HG02852 (cell line): Measurements from ENCODE around the gene NFATC2.

Source experiments
- ATAC-seq: cut with Tn5 transposase; IDR thresholded peaks from one replicate; pipeline ENCODE4 v1.9.1; 2021; ENCODE audit warnings: mild to moderate bottlenecking, moderate library complexity; ENCODE audit not compliant: unreplicated experiment

NFATC2 gene

DNA sequence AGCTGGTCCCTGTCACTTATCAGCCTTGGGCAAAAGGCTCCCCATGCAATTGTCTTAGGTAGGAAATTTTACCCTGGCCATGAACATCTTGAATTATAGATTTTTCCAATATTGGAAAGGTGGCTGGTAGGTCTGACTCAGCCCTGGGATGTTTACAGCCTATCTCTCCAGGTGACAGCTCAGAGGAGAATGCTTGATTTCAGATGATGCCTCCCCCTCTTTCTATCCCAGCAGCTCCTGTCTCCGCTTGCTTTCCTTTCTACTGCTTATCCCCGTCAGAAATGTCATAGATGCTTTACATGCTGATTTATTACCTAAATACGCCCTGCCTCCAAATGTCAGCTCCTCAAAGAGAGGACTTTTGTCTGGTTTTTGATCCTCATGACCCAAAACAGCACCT, 109.6 kb downstream of the NFATC2 start:
- no peak for ATAC-seq

DNA sequence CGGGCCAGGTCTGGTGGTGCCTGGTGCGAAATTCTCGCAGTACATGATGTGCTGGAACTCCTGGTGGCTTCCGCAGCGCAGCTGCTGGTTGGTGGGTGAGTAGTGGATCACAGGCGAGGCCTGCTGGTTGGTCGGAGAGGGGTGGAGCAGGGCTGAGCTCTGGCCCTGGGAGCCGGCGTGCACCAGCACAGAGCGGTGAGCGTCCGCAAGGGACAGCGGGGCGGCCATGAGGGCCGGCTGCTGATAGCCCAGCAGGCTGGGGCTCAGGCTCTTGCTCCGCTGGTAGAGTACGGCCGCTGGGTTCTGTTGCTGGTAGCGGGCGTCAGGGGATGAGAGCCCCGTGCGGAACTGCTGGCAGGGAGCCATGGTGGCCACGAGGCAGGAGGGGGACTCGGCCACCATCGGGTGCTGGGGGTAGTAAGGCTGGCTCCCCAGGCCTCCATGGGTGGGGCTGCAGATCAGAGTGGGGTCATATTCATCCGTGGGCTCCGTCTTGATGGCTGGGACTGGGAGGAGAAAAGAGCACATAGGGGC, 110.2 kb downstream of the NFATC2 start:
- ATAC-seq = no peak

GRCh38 chr20:51431321-51431720, 111.2 kb downstream of the NFATC2 start:
- no peak for ATAC-seq

GRCh38 chr20:51430198-51430950, 112.1 kb downstream of the NFATC2 start:
- no peak for ATAC-seq

DNA sequence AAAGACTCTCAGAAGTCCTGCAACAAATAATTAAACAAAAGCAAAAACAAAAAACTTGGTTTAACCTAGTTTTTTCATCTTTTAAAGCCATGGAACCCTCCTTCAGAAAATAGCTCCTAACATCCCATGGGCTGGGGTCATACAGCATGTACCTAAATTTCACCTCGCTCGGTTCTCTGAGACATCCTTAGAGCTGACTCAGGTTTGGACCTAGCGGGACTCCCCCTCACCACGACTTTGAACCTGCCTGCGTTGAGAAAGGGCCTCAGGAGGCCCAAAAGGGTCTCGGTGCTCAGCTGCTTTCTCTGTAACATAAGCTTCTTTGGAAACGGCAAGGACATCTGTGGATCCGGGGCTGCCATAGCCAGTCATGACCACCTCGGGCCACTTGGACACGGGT, 112.8 kb downstream of the NFATC2 start:
- ATAC-seq = no peak

GRCh38 chr20:51429144-51429482, 113.4 kb downstream of the NFATC2 start:
- ATAC-seq = no peak

GRCh38 chr20:51428401-51429143, 113.9 kb downstream of the NFATC2 start:
- no peak for ATAC-seq

- ATAC-seq = no peak
These were observed 114.7 kb downstream of the NFATC2 start for GRCh38 chr20:51427651-51428291.

DNA sequence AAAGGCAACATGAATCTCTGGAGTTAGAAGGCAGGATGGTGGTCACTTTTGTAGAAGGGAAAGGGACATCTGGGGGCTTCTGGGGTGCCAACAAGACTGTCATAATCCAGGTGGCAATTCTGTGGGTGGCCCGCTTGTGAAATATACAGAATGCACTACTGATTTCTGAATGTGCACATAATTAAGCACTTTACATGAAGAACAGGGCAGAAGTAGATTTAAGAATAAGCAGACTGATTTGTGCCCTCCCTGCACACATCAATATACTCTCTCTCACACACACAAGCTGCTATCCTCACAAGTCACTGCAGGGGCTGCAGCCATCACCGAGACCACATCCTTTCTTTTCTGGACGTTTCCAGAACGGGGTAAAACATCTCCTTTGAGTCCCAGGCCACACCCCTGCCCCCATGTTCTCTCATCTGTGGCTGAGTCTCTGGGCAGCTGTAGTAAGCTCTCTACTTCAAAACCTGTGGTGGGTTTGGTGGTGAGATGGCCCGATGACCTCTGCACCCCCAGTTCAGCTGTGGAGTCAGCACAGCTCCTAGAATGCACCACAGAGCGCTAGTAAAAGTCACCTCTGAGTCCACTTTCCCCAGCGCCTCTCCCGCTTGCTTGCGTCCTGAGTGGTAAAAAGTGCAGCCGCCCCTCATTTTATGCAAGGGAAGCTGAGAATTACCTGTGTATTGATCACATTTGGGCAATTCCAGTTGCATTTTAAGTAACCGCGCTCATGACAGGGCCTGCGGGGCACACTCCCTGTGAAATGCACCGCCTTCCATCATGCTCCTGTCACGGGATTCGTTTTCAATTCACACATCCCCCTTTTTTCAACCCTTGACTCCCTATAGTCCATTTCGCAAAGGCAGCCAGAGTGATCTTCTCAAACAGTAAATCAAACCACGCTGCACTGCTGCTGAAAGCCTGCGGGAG, 115.5 kb downstream of the NFATC2 start:
- no peak for ATAC-seq

- no peak for ATAC-seq
These were observed 117.0 kb downstream of the NFATC2 start for GRCh38 chr20:51425347-51426106.

GRCh38 chr20:51424270-51425117, 118.0 kb downstream of the NFATC2 start:
- no peak for ATAC-seq

DNA sequence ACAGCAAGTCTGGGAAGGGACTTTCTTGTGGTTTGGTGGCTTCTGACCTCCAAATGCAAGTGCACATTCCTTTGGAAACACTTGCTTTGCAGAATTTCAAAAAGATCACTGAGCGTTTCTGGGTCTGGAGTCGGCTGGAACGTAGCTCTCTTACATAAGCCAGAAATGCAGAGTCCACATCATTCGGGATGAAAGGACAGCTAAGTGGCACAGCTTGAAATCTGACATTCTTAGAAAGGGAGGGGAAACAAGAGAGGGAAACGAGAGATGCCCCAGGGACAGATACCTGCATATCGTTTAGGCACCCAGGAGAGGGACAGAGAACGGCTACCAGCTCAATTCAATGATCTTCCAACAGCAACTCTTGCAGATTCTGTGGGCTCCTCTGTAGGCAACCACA, 118.7 kb downstream of the NFATC2 start:
- ATAC-seq = no peak

GRCh38 chr20:51423290-51423667, 119.2 kb downstream of the NFATC2 start:
- ATAC-seq = peak; percentile 68

DNA sequence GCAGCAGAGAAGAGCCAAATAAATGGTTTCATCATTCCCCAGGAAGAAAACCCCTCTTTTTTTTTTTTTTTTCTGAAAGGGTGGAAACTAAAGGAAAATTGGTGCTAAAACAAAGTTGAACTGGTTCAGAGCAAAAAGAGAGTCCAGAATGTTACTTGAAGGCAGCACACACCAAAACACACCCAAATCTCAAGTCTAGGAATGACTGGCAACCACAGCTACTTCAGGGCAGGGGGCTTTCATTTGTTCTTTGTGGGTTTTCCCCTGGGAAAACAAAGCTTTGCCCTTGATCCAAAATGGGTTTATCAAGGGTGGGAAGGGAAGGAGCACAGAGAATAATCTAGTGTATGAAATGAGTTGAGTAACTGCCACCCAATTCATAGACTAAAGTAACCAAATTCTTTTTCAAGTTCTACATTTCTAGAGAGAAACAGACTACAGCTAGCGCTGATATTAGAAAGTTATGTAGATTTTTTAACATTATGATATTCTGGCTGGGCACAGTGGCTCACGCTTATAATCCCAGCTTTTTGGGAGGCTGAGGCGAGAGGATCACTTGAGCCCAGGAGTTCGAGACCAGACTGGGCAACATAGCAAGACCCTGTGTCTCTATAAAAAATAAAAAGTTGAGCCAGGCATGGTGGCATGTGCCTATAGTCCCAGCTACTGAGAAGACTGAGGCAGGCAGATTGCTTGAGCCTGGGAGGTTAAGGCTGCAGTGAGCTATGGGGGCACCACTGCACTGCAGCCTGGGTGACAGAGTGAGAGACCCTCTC, 119.8 kb downstream of the NFATC2 start:
- ATAC-seq = no peak

GRCh38 chr20:51420805-51421204, 121.7 kb downstream of the NFATC2 start:
- ATAC-seq = no peak

- ATAC-seq = no peak
These were observed 122.4 kb downstream of the NFATC2 start for GRCh38 chr20:51420111-51420510.

DNA sequence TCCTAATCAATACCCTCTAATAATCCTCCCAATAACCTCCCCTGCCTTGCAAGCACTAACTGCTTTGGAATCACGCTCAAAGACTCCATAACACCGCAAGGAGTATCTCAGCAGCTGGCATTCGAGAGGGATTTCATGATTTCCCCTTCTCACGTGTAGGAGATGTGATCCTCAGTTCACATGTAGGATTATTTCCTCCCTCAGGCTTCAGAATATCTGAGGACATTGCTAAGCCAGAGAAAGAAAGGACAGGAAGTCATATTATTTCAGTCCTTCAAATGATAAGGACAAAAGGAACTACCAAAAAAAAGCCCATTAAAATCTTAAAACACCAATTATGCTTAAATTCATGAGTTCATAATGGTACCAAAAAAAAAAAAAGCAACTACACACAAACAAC, 122.9 kb downstream of the NFATC2 start:
- no peak for ATAC-seq

GRCh38 chr20:51419231-51419630, 123.3 kb downstream of the NFATC2 start:
- ATAC-seq = no peak
